GM10248 (cell line): ENCODE results near the gene GNPAT.
A peak's percentile ranks its signal among the peaks of the same experiment; 100 is the strongest.

ENCODE experiments used
- CTCF ChIA-PET: fragments of 300-600 bp; sonication (Branson Sonifier 250); formaldehyde crosslinking; extraction: SDS; loops from one replicate; lab custom pipeline; 2021; ENCODE audit warnings: antibody characterized with exemption; lab: Yijun Ruan, JAX
- POLR2A ChIA-PET: fragments of 350-650 bp; sonication (Branson Sonifier 250); formaldehyde crosslinking; extraction: SDS; loops from one replicate; lab custom pipeline; 2020; ENCODE audit warnings: antibody characterized with exemption; lab: Yijun Ruan, JAX
- DNase-seq: peaks from one replicate; pipeline ENCODE4 v3.0.0; 2012; ENCODE audit errors: extremely low spot score
- TF ChIP-seq, protein P1 (sequence below): IDR thresholded peaks from 2 replicates; pipeline ENCODE4 v1.5.1; 2012; ENCODE audit warnings: mild to moderate bottlenecking, low read depth; ENCODE audit errors: extremely low read depth, missing control alignments, control extremely low read depth

GNPAT gene

DNA sequence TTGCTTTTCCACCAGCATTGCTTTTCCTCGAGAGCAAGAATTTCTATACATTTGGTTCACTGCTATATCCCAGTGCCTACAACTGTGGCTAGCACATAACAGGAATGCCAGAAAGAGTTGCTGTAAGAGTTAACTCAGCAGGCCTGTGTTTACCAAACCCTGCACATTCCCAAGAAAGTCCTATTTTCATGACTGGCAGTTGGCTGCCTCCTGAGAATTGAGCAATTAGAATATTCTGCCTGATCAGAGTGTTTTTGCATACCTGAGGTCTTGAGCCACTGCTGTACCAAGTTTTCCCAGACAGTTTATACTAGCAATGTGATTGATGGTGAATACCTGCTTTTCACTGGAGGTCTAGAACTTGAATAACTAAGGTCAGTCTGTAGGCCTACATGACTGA lies 2.7 kb upstream of the GNPAT start:
- CTCF ChIA-PET = no interaction called here
- POLR2A ChIA-PET = no interaction called here
- DNase-seq = no peak
- TF ChIP-seq, protein P1, sequence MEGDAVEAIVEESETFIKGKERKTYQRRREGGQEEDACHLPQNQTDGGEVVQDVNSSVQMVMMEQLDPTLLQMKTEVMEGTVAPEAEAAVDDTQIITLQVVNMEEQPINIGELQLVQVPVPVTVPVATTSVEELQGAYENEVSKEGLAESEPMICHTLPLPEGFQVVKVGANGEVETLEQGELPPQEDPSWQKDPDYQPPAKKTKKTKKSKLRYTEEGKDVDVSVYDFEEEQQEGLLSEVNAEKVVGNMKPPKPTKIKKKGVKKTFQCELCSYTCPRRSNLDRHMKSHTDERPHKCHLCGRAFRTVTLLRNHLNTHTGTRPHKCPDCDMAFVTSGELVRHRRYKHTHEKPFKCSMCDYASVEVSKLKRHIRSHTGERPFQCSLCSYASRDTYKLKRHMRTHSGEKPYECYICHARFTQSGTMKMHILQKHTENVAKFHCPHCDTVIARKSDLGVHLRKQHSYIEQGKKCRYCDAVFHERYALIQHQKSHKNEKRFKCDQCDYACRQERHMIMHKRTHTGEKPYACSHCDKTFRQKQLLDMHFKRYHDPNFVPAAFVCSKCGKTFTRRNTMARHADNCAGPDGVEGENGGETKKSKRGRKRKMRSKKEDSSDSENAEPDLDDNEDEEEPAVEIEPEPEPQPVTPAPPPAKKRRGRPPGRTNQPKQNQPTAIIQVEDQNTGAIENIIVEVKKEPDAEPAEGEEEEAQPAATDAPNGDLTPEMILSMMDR = no peak

DNA sequence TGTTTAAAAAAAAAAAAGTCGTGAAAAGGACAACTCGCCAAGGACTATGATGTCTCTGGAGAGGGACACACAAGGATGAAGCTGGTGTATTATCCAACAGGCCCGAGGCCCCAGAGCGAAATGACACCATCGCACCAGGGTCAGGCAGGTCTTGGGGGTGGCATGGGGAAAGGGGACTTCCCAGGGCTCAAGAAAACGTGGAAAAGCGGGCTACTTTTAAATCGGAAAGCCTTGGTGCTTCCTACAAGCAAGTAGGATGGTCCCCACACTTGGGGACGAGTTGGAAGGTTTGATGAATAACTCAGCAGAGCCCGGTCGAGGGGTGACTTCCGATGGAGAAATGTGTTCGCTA lies 505 bp upstream of the GNPAT start:
- DNase-seq = no peak
- POLR2A ChIA-PET = interaction anchor here (0.7 kb wide), 1 partner anchor 328 kb away, joined by 3 read pairs; no protein-coding TSS in a partner anchor
- TF ChIP-seq, protein P1 = no peak
- CTCF ChIA-PET = interaction anchor here (1.4 to 1.5 kb wide), 3 partner anchors 11 to 30 kb away, joined by 3 to 7 read pairs (median 4); no protein-coding TSS in a partner anchor

DNA sequence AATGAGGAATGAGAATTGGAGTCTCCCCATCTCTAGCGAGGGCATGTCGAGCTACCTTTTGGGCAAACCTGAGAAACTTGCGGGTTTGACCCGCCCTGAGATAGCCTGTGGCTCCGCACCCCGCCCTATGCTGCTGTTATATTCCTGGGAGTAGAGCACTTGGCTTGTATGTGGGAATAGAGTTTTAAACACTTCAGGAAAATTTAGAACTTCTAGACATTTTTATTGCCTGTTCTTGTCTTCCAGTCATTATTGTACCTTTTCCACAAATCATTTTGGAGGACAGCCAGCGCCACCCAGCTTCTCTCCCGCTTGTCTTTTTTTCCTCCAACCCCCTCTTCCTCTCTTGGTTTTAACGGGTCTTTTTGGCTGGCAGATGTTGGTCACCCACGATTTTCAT lies 738 bp downstream of the GNPAT start:
- DNase-seq = peak; percentile 43
- ChIA-PET POLR2A (no interaction called here), CTCF (interaction anchor here (1.0 to 1.2 kb wide), 2 partner anchors 8 to 9 kb away, joined by 3 read pairs; no protein-coding TSS in a partner anchor)
- TF ChIP-seq, protein P1 = peak; percentile 14

DNA sequence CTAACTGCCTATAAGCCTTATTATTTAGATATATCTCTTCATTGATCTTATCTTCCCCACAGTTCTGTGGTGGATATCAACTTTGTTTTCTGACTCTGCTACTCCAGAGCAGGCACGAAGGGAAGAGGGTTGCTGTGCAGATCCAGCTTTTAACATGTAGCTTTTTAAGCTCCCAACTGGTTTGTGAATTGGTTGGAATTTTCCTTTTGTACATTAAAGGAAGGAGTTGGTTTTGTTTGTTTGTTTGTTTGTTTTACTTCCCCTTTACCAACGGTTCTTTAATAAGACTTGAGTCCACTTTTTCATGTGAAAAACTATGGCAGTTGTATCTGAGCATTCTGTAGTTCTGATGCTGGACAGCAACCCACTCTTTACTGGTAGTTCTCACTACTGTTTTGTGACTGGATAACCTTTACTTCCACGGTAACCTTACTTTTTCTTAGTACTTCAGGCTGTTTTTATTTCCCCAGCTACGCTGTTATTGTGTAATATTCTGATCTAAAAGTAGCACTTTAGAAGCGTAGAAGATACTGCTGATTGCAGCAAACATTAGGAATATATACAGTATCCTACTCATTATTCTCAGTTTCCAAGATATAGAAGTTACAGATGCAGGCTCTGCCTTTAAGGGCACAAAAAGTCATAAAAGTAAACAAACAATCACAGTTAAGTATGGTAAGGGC lies 1.6 kb downstream of the GNPAT start:
- DNase-seq = no peak
- ChIA-PET CTCF (interaction anchor here (1.0 kb wide), 1 partner anchor 20 kb away, joined by 3 read pairs; no protein-coding TSS in a partner anchor), POLR2A (no interaction called here)
- TF ChIP-seq, protein P1 = no peak

DNA sequence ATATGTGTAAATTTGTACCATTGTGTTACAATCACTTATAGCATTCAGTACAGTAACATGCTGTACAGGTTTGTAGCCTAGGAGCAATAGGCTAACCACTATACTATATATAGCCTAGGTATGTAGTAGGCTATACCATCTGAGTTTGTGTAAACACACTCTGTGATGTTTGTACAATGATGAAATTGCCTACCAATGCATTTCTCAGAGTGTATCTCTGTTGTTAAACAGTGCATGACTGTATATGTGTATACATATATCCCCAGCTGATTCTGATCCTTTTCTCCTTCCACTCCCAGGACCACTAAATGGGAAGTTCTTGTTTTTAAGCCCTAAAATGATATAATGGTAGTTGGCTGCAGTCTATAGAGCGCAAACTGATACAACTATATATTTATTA lies 7.8 kb downstream of the GNPAT start:
- ChIA-PET POLR2A (no interaction called here), CTCF (no interaction called here)
- DNase-seq = no peak
- TF ChIP-seq, protein P1 = no peak

DNA sequence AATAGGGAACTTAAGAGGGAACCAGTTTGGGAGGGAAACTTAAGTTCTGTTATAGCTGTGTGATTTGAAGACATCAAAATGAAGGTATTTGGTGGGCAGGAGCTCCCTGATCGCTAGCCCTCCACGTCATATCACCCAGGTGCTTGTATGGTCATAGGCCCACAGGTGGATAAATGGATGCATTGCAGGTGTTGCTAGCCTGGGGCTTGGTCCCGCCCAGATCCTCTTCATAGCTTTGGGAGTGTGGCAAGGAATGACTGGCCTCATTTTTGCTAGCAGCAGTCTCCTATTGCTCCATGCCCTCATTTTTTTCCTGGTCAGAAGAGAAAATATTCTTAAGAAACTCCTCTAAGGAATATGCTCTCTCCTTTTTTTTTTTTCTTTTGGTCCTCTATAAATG lies 11.3 kb downstream of the GNPAT start:
- TF ChIP-seq, protein P1 = no peak
- ChIA-PET CTCF (no interaction called here), POLR2A (no interaction called here)
- DNase-seq = no peak
